Measurements from ENCODE around the gene TMEM161A. TPM values are rescaled to one million over a fixed set of nuclear protein-coding genes. Genes with fewer than 3 reads are reported as not detected.

The TMEM161A gene
- total RNA-seq, 1 experiment from 2014 or later = 76.0 TPM

GRCh38 chr19:19094513-19094912 is 43.8 kb downstream of the TMEM161A start:
- Histone ChIP-seq H3K9me2 (ENCODE audit: insufficient read depth) (no peaks in the 10 kb centered on the region), H3K27ac (ENCODE audit: low read depth, low read length) (no peak overlapping the region), H3K4me1 (ENCODE audit: control insufficient read depth in 1 of 2, insufficient read depth in 2 of 2, low read length in 2 of 2) (peaks cover 44 to 64% of the 10 kb centered on the region in 2 experiments), H3K4me2 (ENCODE audit: low read length) (no peak overlapping the region), H3K79me2 (ENCODE audit: insufficient read depth, low read length) (no peaks in the 10 kb centered on the region), H2AFZ (ENCODE audit: low read depth, low read length, poor library complexity, severe bottlenecking) (no peak overlapping the region), H3K9me3 (ENCODE audit: control insufficient read depth in 1 of 2, insufficient read depth in 1 of 2, low read depth in 1 of 2, low read length in 2 of 2) (no peaks in the 10 kb centered on the region), H3K36me3 (ENCODE audit: control insufficient read depth in 1 of 2, insufficient read depth in 2 of 2, low read length in 2 of 2) (no peaks in the 10 kb centered on the region), H4K20me1 (ENCODE audit: insufficient read depth) (no peaks in the 10 kb centered on the region), H3K9ac (ENCODE audit: low read length) (no peak overlapping the region), H3K4me3 (replicated peaks in 1 of 2; ENCODE audit: low read depth in 1 of 2, low read length in 2 of 2) (no peak overlapping the region), H3K27me3 (ENCODE audit: insufficient read depth, low read length) (no peaks in the 10 kb centered on the region)
- ChIA-PET CTCF (no interaction called here), RAD21 (ENCODE audit: low non-redundant PET in 1 of 2, low total read pairs in 2 of 2, uncharacterized antibody in 2 of 2, unreplicated experiment in 2 of 2) (no interaction called here), POLR2A (no interaction called here)
- intact Hi-C loops (cut with micrococcal nuclease) = no loop called here
- BruUV-seq (replicated peaks) = no TSS peak
- TF ChIP-seq ZFX (IDR thresholded peaks at IDR 0.05) (no peak), EZH2 (IDR thresholded peaks at IDR 0.05) (no peak), REST (IDR thresholded peaks at IDR 0.05; ENCODE audit: low read depth) (no peak), SRF (IDR thresholded peaks at IDR 0.05; ENCODE audit: low read depth) (no peak), SIN3A (IDR thresholded peaks at IDR 0.05; ENCODE audit: low read depth) (no peak), EGR1 (IDR thresholded peaks at IDR 0.05; ENCODE audit: low read depth) (no peak), YY1 (IDR thresholded peaks at IDR 0.05; ENCODE audit: extremely low read depth, insufficient replicate concordance, low read depth, low read length) (no peak), CBX3 (IDR thresholded peaks at IDR 0.05; ENCODE audit: low read depth) (no peak), ATF3 (IDR thresholded peaks at IDR 0.05) (no peak), SP1 (IDR thresholded peaks at IDR 0.05; ENCODE audit: low read depth) (no peak)
- DNase-seq (ENCODE audit: low read depth, low spot score) (no peak), ATAC-seq (no peak)
